Caco-2 (cell line): Measurements from ENCODE around the gene HAUS7. TPM values are rescaled to one million over a fixed set of nuclear protein-coding genes. Genes with fewer than 3 reads are reported as not detected.

ENCODE experiments used
- BruUV-seq: library from RNA; stranded (reverse); fragments of 400-500 nt; replicated peaks from 2 replicates; lab custom pipeline; 2021; lab: Mats Ljungman, UMichigan
- CTCF ChIA-PET: fragments of 300-600 bp; sonication (Branson Sonifier 250); formaldehyde crosslinking; loops from one replicate; lab custom pipeline; 2022; ENCODE audit warnings: antibody characterized with exemption; lab: Charles Lee
- POLR2A ChIA-PET: fragments of 300-600 bp; sonication (Branson Sonifier 250); formaldehyde crosslinking; loops from one replicate; lab custom pipeline; 2022; ENCODE audit warnings: antibody characterized with exemption; lab: Charles Lee
- DNase-seq, 2 experiments: peaks; one replicate each; pipeline versions ENCODE4 v3.0.0 to v3.0.0-alpha.2; 2020 to 2022
- H3K27me3 ChIP-seq: replicated peaks from 2 replicates; pipeline ENCODE4 v1.6.0; 2011; ENCODE audit warnings: low read length; ENCODE audit not compliant: control insufficient read depth, insufficient read depth
- H3K36me3 ChIP-seq: 2 replicates; pipeline ENCODE4 v1.5.1; 2011; ENCODE audit warnings: low read length; ENCODE audit not compliant: control insufficient read depth, insufficient read depth
- H3K4me1 ChIP-seq: fragments of 250-450 bp; sonication (Bioruptor Pico); 2 replicates; pipeline ENCODE4 v1.5.1; 2020; ENCODE audit warnings: mild to moderate bottlenecking
- H3K4me3 ChIP-seq: 2 replicates; pipeline ENCODE4 v1.5.1; 2011; ENCODE audit warnings: low read depth, mild to moderate bottlenecking, control low read depth, low read length
- H3K9me3 ChIP-seq: fragments of 250-450 bp; sonication (Bioruptor Pico); 2 replicates; pipeline ENCODE4 v1.5.1; 2020; ENCODE audit warnings: mild to moderate bottlenecking, moderate library complexity
- H3K27ac Mint-ChIP-seq: one replicate; pipeline ENCODE4 v1.8.0; 2022; ENCODE audit warnings: mixed read lengths; ENCODE audit not compliant: unreplicated experiment
- H3K27me3 Mint-ChIP-seq: one replicate; pipeline ENCODE4 v1.8.0; 2022; ENCODE audit warnings: mixed read lengths; ENCODE audit not compliant: insufficient read depth, unreplicated experiment
- H3K36me3 Mint-ChIP-seq: one replicate; pipeline ENCODE4 v1.8.0; 2022; ENCODE audit warnings: mild to moderate bottlenecking, mixed read lengths; ENCODE audit not compliant: insufficient read depth, unreplicated experiment
- H3K4me1 Mint-ChIP-seq: one replicate; pipeline ENCODE4 v1.8.0; 2022; ENCODE audit warnings: low read depth, mixed read lengths; ENCODE audit not compliant: unreplicated experiment
- H3K4me3 Mint-ChIP-seq: one replicate; pipeline ENCODE4 v1.8.0; 2022; ENCODE audit warnings: mild to moderate bottlenecking, moderate library complexity, mixed read lengths; ENCODE audit not compliant: unreplicated experiment
- H3K9me3 Mint-ChIP-seq: one replicate; pipeline ENCODE4 v1.8.0; 2022; ENCODE audit warnings: mixed read lengths; ENCODE audit not compliant: unreplicated experiment
- intact Hi-C: fragments of 100-400 bp; cut with micrococcal nuclease; formaldehyde crosslinking; loops from one replicate; pipeline ENCODE4 v1.10.0; 2022; ENCODE audit not compliant: unreplicated experiment
- total RNA-seq: library from RNA; stranded (reverse); gene quantifications from 2 replicates; pipeline ENCODE4 v1.2.3, GENCODE V29; 2022
- TF ChIP-seq, protein P1 (sequence below), 2 experiments: fragments of 200-600 bp in 1 of 2; IDR thresholded peaks; 1 replicate in 1 of 2; 2 replicates in 1 of 2; pipeline versions ENCODE4 v1.5.1 to v1.8.0; 2011 to 2022; ENCODE audit warnings: antibody characterized with exemption in 1 of 2, control low read depth in 1 of 2, inconsistent platforms in 1 of 2, low read depth in 1 of 2, low read length in 1 of 2, mild to moderate bottlenecking in 1 of 2, moderate library complexity in 1 of 2; ENCODE audit not compliant: insufficient read depth in 1 of 2, severe bottlenecking in 1 of 2, unreplicated experiment in 1 of 2

HAUS7 gene
- total RNA-seq, 1 experiment from 2014 or later: 34.0 TPM

DNA sequence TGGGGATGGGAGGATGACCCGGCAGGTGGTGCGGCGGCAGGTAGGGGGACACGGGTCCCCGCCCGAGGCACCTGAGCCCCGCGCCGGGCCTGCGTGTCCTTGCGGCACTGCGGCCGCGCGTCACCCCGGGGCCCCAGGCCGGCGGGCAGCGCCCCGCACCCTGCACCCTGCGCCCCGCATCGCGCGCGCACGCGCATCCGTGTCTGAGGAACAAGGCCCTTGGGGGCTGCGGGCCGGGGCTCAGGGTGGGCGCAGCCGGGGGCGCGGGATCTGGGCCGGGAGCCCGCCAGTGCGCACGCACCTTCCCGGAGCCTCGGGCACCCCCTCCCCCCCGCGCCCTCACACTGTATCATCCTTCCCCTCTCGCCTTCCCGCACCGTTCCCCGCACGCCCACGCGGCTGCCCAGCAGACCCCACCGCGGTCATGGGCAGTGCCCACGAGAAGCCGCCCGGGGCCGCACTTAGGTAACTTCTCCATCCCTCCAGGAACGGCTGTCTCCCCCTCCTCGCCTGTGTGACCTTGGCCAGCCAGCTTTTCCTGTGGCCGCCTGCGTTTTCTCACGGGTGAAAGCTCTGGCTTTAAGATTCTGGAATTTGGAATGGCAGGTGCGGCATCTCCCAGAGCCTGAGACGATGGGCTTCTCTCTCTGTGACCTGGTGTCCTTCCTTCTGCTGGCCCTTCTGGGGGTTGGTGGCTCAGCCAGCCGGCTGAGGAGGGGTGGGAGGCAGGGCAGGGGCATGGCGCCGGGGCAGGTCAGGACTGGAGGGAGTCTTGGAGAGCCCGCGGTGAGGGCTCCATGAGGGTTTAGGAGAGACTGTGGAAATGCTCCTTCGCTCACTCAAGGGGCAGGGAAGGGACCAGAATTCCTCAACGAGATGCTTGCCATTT is 47.8 kb upstream of the HAUS7 start:
- no TSS peak for BruUV-seq
- Histone ChIP-seq H3K36me3 (no peaks in the 10 kb centered on the region), H3K27me3 (no peaks in the 10 kb centered on the region), H3K9me3 (no peaks in the 10 kb centered on the region), H3K4me1 (no peaks in the 10 kb centered on the region), H3K4me3 (no peak overlapping the region)
- DNase-seq: no peak
- intact Hi-C loops: no loop called here
- no peaks in the 10 kb centered on the region for H3K27me3 Mint-ChIP-seq
- no peaks in the 10 kb centered on the region for H3K9me3 Mint-ChIP-seq
- no peak overlapping the region for H3K27ac Mint-ChIP-seq
- TF ChIP-seq, protein P1, sequence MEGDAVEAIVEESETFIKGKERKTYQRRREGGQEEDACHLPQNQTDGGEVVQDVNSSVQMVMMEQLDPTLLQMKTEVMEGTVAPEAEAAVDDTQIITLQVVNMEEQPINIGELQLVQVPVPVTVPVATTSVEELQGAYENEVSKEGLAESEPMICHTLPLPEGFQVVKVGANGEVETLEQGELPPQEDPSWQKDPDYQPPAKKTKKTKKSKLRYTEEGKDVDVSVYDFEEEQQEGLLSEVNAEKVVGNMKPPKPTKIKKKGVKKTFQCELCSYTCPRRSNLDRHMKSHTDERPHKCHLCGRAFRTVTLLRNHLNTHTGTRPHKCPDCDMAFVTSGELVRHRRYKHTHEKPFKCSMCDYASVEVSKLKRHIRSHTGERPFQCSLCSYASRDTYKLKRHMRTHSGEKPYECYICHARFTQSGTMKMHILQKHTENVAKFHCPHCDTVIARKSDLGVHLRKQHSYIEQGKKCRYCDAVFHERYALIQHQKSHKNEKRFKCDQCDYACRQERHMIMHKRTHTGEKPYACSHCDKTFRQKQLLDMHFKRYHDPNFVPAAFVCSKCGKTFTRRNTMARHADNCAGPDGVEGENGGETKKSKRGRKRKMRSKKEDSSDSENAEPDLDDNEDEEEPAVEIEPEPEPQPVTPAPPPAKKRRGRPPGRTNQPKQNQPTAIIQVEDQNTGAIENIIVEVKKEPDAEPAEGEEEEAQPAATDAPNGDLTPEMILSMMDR (IDR thresholded peaks at IDR 0.05; ENCODE audit: insufficient read depth in 1 of 2, low read depth in 1 of 2, low read length in 1 of 2, severe bottlenecking in 1 of 2, unreplicated experiment in 1 of 2): no peak
- H3K4me1 Mint-ChIP-seq: no peaks in the 10 kb centered on the region
- H3K4me3 Mint-ChIP-seq: no peak overlapping the region
- ChIA-PET POLR2A (no interaction called here), CTCF (no interaction called here)
- no peaks in the 10 kb centered on the region for H3K36me3 Mint-ChIP-seq

- Histone ChIP-seq H3K9me3 (no peaks in the 10 kb centered on the region), H3K36me3 (no peaks in the 10 kb centered on the region), H3K27me3 (no peaks in the 10 kb centered on the region), H3K4me1 (no peaks in the 10 kb centered on the region), H3K4me3 (no peak within 1 kb of the TSS)
- no peak for DNase-seq
- Mint-ChIP-seq H3K27me3 (no peaks in the 10 kb centered on the region), H3K36me3 (no peaks in the 10 kb centered on the region), H3K4me3 (no peak within 1 kb of the TSS), H3K9me3 (no peaks in the 10 kb centered on the region), H3K4me1 (no peaks in the 10 kb centered on the region), H3K27ac (no peak within 1 kb of the TSS)
- TF ChIP-seq, protein P1 (IDR thresholded peaks at IDR 0.05; ENCODE audit: insufficient read depth in 1 of 2, low read depth in 1 of 2, low read length in 1 of 2, severe bottlenecking in 1 of 2, unreplicated experiment in 1 of 2): no peak
- intact Hi-C loops: no loop called here
- CTCF ChIA-PET: no interaction called here
- no TSS peak for BruUV-seq
- POLR2A ChIA-PET: no interaction called here
These were observed 47.0 kb upstream of the HAUS7 start, which contains the start of gene ATP2B3 for GRCh38 chrX:153517423-153517822. Gene ATP2B3, plus strand, starts transcription at chrX:153517642. Its CDS starts 18,606 bp downstream, at chrX:153536248.

DNA sequence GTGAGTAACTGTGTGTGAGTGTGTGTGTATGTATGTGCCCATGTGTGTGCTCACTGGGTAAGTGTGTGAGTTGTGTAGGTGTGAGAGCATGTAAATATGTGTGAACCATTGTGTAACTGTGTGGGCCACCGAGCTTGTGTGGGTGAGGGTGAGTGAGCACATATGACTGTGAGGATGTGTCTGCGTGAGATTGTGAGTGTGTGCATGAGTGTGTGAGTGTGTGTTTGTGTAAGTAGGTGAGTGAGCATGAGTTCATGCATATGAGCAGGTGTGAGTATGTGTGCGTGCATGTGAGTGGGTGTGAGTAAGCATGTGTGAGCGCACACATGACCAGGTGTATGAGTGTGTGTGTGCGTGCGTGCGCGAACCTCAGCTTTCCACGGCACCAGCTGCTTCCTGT is 45.7 kb upstream of the HAUS7 start:
- Mint-ChIP-seq H3K36me3 (no peaks in the 10 kb centered on the region), H3K4me1 (no peaks in the 10 kb centered on the region), H3K27me3 (no peaks in the 10 kb centered on the region), H3K9me3 (no peaks in the 10 kb centered on the region), H3K4me3 (no peak overlapping the region), H3K27ac (no peak overlapping the region)
- Histone ChIP-seq H3K27me3 (no peaks in the 10 kb centered on the region), H3K9me3 (no peaks in the 10 kb centered on the region), H3K36me3 (no peaks in the 10 kb centered on the region), H3K4me1 (no peaks in the 10 kb centered on the region), H3K4me3 (no peak overlapping the region)
- ChIA-PET CTCF (interaction anchor here (1.0 kb wide), 1 partner anchor 45 kb away, joined by 5 read pairs; the partner anchor contains the start of gene HAUS7), POLR2A (no interaction called here)
- BruUV-seq: no TSS peak
- no peak for DNase-seq
- intact Hi-C loops: no loop called here
- TF ChIP-seq, protein P1 (IDR thresholded peaks at IDR 0.05; ENCODE audit: insufficient read depth in 1 of 2, low read depth in 1 of 2, low read length in 1 of 2, severe bottlenecking in 1 of 2, unreplicated experiment in 1 of 2): no peak
